ENCODE data around the gene SLC25A27. TPM values are rescaled to one million over a fixed set of nuclear protein-coding genes. Genes with fewer than 3 reads are reported as not detected.

Gene SLC25A27
- total and polyA plus RNA-seq, 2 donors (not counting 1 experiment from before 2014, with no cell fraction given), result 0.75 to 3.8 TPM

GRCh38 chr6:46674410-46674809 is 21.6 kb downstream of the SLC25A27 start:
- no peaks in the 10 kb centered on the region for H3K27me3 Mint-ChIP-seq
- Histone ChIP-seq H3K9me3 (ENCODE audit: control extremely low read depth in 1 of 3, control insufficient read depth in 2 of 3, insufficient read depth in 1 of 3, low read length in 2 of 3) (no peaks in the 10 kb centered on the region), H3K27me3 (replicated peaks in 1 of 4; ENCODE audit: control extremely low read depth in 1 of 4, control insufficient read depth in 3 of 4, insufficient read depth in 4 of 4, low read length in 3 of 4) (no peaks in the 10 kb centered on the region), H3K27ac (ENCODE audit: low read length in 2 of 2) (no peak overlapping the region), H2AFZ (ENCODE audit: insufficient read depth, low read depth, low read length, poor library complexity, severe bottlenecking) (no peak overlapping the region), H3K9ac (ENCODE audit: low read length) (no peak overlapping the region), H4K20me1 (ENCODE audit: control insufficient read depth, insufficient read depth, low read length, poor library complexity, severe bottlenecking) (no peaks in the 10 kb centered on the region), H3K4me1 (ENCODE audit: control insufficient read depth in 2 of 2, insufficient read depth in 2 of 2, low read length in 2 of 2) (no peaks in the 10 kb centered on the region), H3K79me2 (ENCODE audit: control insufficient read depth, insufficient read depth, low read length) (no peaks in the 10 kb centered on the region), H3K4me3 (ENCODE audit: control extremely low read depth in 1 of 5, extremely low read depth in 1 of 5, insufficient read depth in 1 of 5, low read depth in 2 of 5, low read length in 4 of 5) (no peak overlapping the region), H3K4me2 (replicated peaks; ENCODE audit: low read depth, low read length, poor library complexity, severe bottlenecking) (no peak overlapping the region), H3K36me3 (replicated peaks in 1 of 2; ENCODE audit: control extremely low read depth in 1 of 2, control insufficient read depth in 1 of 2, extremely low read depth in 1 of 2, insufficient read depth in 2 of 2, low read length in 1 of 2) (no peaks in the 10 kb centered on the region)
- 100% methylated on average over 1 of the region's 1 CpG for WGBS (ENCODE audit: insufficient coverage)
- TF ChIP-seq EZH2 (IDR thresholded peaks at IDR 0.05; ENCODE audit: borderline replicate concordance, insufficient read depth, low read depth, low read length, poor library complexity, severe bottlenecking) (no peak), CTCF (IDR thresholded peaks at IDR 0.05) (no peak)
- POLR2A ChIA-PET, result no interaction called here
- DNase-seq (no peak), ATAC-seq (ENCODE audit: low read depth) (no peak)
- H3K4me1 Mint-ChIP-seq, result no peaks in the 10 kb centered on the region
- H3K4me3 Mint-ChIP-seq, result no peak overlapping the region
- intact Hi-C loops (cut with micrococcal nuclease), result no loop called here
- no peaks in the 10 kb centered on the region for H3K9me3 Mint-ChIP-seq (ENCODE audit: insufficient read depth)
- CTCF ChIA-PET, result no interaction called here
- no peak overlapping the region for H3K27ac Mint-ChIP-seq

GRCh38 chr6:46676604-46677313 is 24.0 kb downstream of the SLC25A27 start:
- H3K27ac ChIP-seq (ENCODE audit: low read length in 2 of 2), result no peak overlapping the region
- H3K4me1 ChIP-seq (ENCODE audit: control insufficient read depth in 2 of 2, insufficient read depth in 2 of 2, low read length in 2 of 2), result no peaks in the 10 kb centered on the region
- no peak overlapping the region for H3K4me3 ChIP-seq (ENCODE audit: control extremely low read depth in 1 of 5, extremely low read depth in 1 of 5, insufficient read depth in 1 of 5, low read depth in 2 of 5, low read length in 4 of 5)
- no peak overlapping the region for H3K4me2 ChIP-seq (replicated peaks; ENCODE audit: low read depth, low read length, poor library complexity, severe bottlenecking)
- no peaks in the 10 kb centered on the region for H3K4me1 Mint-ChIP-seq
- H3K36me3 ChIP-seq (replicated peaks in 1 of 2; ENCODE audit: control extremely low read depth in 1 of 2, control insufficient read depth in 1 of 2, extremely low read depth in 1 of 2, insufficient read depth in 2 of 2, low read length in 1 of 2), result no peaks in the 10 kb centered on the region
- TF ChIP-seq CTCF (IDR thresholded peaks at IDR 0.05) (no peak), EZH2 (IDR thresholded peaks at IDR 0.05; ENCODE audit: borderline replicate concordance, insufficient read depth, low read depth, low read length, poor library complexity, severe bottlenecking) (no peak)
- intact Hi-C loops (cut with micrococcal nuclease), result no loop called here
- H4K20me1 ChIP-seq (ENCODE audit: control insufficient read depth, insufficient read depth, low read length, poor library complexity, severe bottlenecking), result no peaks in the 10 kb centered on the region
- H3K4me3 Mint-ChIP-seq, result no peak overlapping the region
- peaks cover 5% of the 10 kb centered on the region for H3K27me3 Mint-ChIP-seq
- H3K9me3 Mint-ChIP-seq (ENCODE audit: insufficient read depth), result no peaks in the 10 kb centered on the region
- ATAC-seq (ENCODE audit: low read depth), result no peak
- no peak overlapping the region for H3K9ac ChIP-seq (ENCODE audit: low read length)
- no peaks in the 10 kb centered on the region for H3K27me3 ChIP-seq (replicated peaks in 1 of 4; ENCODE audit: control extremely low read depth in 1 of 4, control insufficient read depth in 3 of 4, insufficient read depth in 4 of 4, low read length in 3 of 4)
- ChIA-PET CTCF (interaction anchor here (0.5 kb wide), 1 partner anchor 785 kb away, joined by 4 read pairs; no protein-coding TSS in a partner anchor), POLR2A (no interaction called here)
- H3K9me3 ChIP-seq (ENCODE audit: control extremely low read depth in 1 of 3, control insufficient read depth in 2 of 3, insufficient read depth in 1 of 3, low read length in 2 of 3), result no peaks in the 10 kb centered on the region
- no peak overlapping the region for H2AFZ ChIP-seq (ENCODE audit: insufficient read depth, low read depth, low read length, poor library complexity, severe bottlenecking)
- H3K79me2 ChIP-seq (ENCODE audit: control insufficient read depth, insufficient read depth, low read length), result no peaks in the 10 kb centered on the region
- no peak for DNase-seq
- H3K27ac Mint-ChIP-seq, result no peak overlapping the region
- WGBS (ENCODE audit: insufficient coverage), result 92% methylated on average over 2 of the region's 6 CpGs
